Ishikawa (cell line): ENCODE results near the gene HECTD4.

ENCODE experiments used
- CEBPB ChIP-seq: IDR thresholded peaks from 2 replicates; pipeline ENCODE4 v1.6.1; 2012
- CREB1 ChIP-seq: IDR thresholded peaks from 2 replicates; pipeline ENCODE4 v1.6.1; 2012; ENCODE audit warnings: low read depth
- EGR1 ChIP-seq: IDR thresholded peaks from 2 replicates; pipeline ENCODE4 v1.6.1; 2012
- EP300 ChIP-seq: IDR thresholded peaks from 2 replicates; pipeline ENCODE4 v1.6.1; 2012; ENCODE audit warnings: borderline replicate concordance
- FOXM1 ChIP-seq: IDR thresholded peaks from 2 replicates; pipeline ENCODE4 v1.6.1; 2012; ENCODE audit warnings: low read depth, borderline replicate concordance
- MAX ChIP-seq: IDR thresholded peaks from 2 replicates; pipeline ENCODE4 v1.6.1; 2012
- NFIC ChIP-seq: IDR thresholded peaks from 2 replicates; pipeline ENCODE4 v1.6.1; 2012
- RAD21 ChIP-seq: IDR thresholded peaks from 2 replicates; pipeline ENCODE4 v1.6.1; 2012; ENCODE audit warnings: low read depth
- REST ChIP-seq: IDR thresholded peaks from 2 replicates; pipeline ENCODE4 v1.6.1; 2012; ENCODE audit warnings: low read depth, mild to moderate bottlenecking
- TAF1 ChIP-seq: IDR thresholded peaks from 2 replicates; pipeline ENCODE4 v1.6.1; 2012; ENCODE audit warnings: low read depth, mild to moderate bottlenecking
- TCF12 ChIP-seq: IDR thresholded peaks from 2 replicates; pipeline ENCODE4 v1.6.1; 2012; ENCODE audit warnings: low read depth
- TEAD4 ChIP-seq: IDR thresholded peaks from 2 replicates; pipeline ENCODE4 v1.6.1; 2012
- USF1 ChIP-seq: IDR thresholded peaks from 2 replicates; pipeline ENCODE4 v1.6.1; 2012
- YY1 ChIP-seq: IDR thresholded peaks from 2 replicates; pipeline ENCODE4 v1.6.1; 2012; ENCODE audit warnings: low read depth
- ZBTB7A ChIP-seq: IDR thresholded peaks from 2 replicates; pipeline ENCODE4 v1.6.1; 2012; ENCODE audit warnings: low read depth

HECTD4 gene

GRCh38 chr12:112297188-112297587, 85.0 kb downstream of the HECTD4 start:
- TF ChIP-seq FOXM1 (no peak), RAD21 (no peak), EP300 (no peak), TAF1 (no peak), NFIC (no peak), YY1 (no peak), CREB1 (no peak), REST (no peak), EGR1 (no peak), TCF12 (no peak), MAX (no peak), USF1 (no peak), ZBTB7A (no peak), TEAD4 (no peak), CEBPB (no peak)

- no peak for TF ChIP-seq TAF1
Observed at GRCh38 chr12:112296183-112296582, 86.0 kb downstream of the HECTD4 start.

GRCh38 chr12:112294793-112295192, 87.4 kb downstream of the HECTD4 start:
- TF ChIP-seq EP300 (no peak), YY1 (no peak), ZBTB7A (no peak)

- no peak for TF ChIP-seq USF1
- TF ChIP-seq NFIC, result no peak
- no peak for TF ChIP-seq CEBPB
- no peak for TF ChIP-seq REST
- TF ChIP-seq MAX, result no peak
- TF ChIP-seq EP300, result no peak
- TF ChIP-seq TAF1, result no peak
- no peak for TF ChIP-seq FOXM1
- no peak for TF ChIP-seq TEAD4
- TF ChIP-seq ZBTB7A, result no peak
- no peak for TF ChIP-seq EGR1
- no peak for TF ChIP-seq YY1
Observed at GRCh38 chr12:112288638-112289037, 93.6 kb downstream of the HECTD4 start.

- TF ChIP-seq ZBTB7A (no peak), TEAD4 (no peak), USF1 (no peak), NFIC (no peak), REST (no peak), FOXM1 (no peak), EGR1 (no peak), TAF1 (no peak), CREB1 (no peak)
Observed at GRCh38 chr12:112285600-112286401, 96.4 kb downstream of the HECTD4 start.
